Parathyroid adenoma (tissue), 2 donors: ENCODE data around the gene TAF8.

Experiments
- H2AFZ ChIP-seq: fragments of 300-600 bp; sonication (generic); one replicate; pipeline ENCODE4 v1.7.0; 2017; ENCODE audit warnings: antibody characterized with exemption, mild to moderate bottlenecking
- H3K27ac ChIP-seq: fragments of 300-600 bp; sonication (generic); one replicate; pipeline ENCODE4 v1.7.0; 2017
- H3K27me3 ChIP-seq: fragments of 300-600 bp; sonication (generic); one replicate; pipeline ENCODE4 v1.7.0; 2017; ENCODE audit warnings: low read length; ENCODE audit not compliant: control insufficient read depth, insufficient read depth
- H3K36me3 ChIP-seq: fragments of 300-600 bp; sonication (generic); one replicate; pipeline ENCODE4 v1.7.0; 2017; ENCODE audit warnings: low read length; ENCODE audit not compliant: control insufficient read depth, insufficient read depth
- H3K4me1 ChIP-seq: fragments of 300-600 bp; sonication (generic); one replicate; pipeline ENCODE4 v1.7.0; 2017; ENCODE audit warnings: control low read depth
- H3K4me2 ChIP-seq: fragments of 300-600 bp; sonication (generic); one replicate; pipeline ENCODE4 v1.7.0; 2017; ENCODE audit warnings: low read length
- H3K4me3 ChIP-seq: fragments of 300-600 bp; sonication (generic); one replicate; pipeline ENCODE4 v1.7.0; 2017; ENCODE audit warnings: low read depth, low read length
- H3K79me2 ChIP-seq: fragments of 300-600 bp; sonication (generic); one replicate; pipeline ENCODE4 v1.7.0; 2017; ENCODE audit warnings: control low read depth
- H3K9ac ChIP-seq: fragments of 300-600 bp; sonication (generic); one replicate; pipeline ENCODE4 v1.7.0; 2017; ENCODE audit warnings: mild to moderate bottlenecking
- H3K9me3 ChIP-seq: fragments of 300-600 bp; sonication (generic); one replicate; pipeline ENCODE4 v1.7.0; 2017; ENCODE audit warnings: low read length; ENCODE audit not compliant: control insufficient read depth
- CTCF ChIP-seq: fragments of 300-600 bp; sonication (generic); IDR thresholded peaks from one replicate; pipeline ENCODE4 v1.7.0; 2017; ENCODE audit warnings: antibody characterized with exemption, mild to moderate bottlenecking
- donor health status: primary hyperparathyroidism.

TAF8 gene

GRCh38 chr6:42071881-42072583 is 21.7 kb downstream of the TAF8 start:
- H3K9me3 ChIP-seq = no peaks in the 10 kb centered on the region
- no peak overlapping the region for H3K4me2 ChIP-seq
- no peaks in the 10 kb centered on the region for H3K36me3 ChIP-seq
- no peak overlapping the region for H3K27ac ChIP-seq
- H3K9ac ChIP-seq = no peak overlapping the region
- no peak overlapping the region for H3K4me3 ChIP-seq
- H3K79me2 ChIP-seq = no peaks in the 10 kb centered on the region
- H3K27me3 ChIP-seq = no peaks in the 10 kb centered on the region
- no peak for TF ChIP-seq CTCF
- H3K4me1 ChIP-seq = no peaks in the 10 kb centered on the region
- H2AFZ ChIP-seq = no peak overlapping the region

GRCh38 chr6:42073287-42073686 is 23.0 kb downstream of the TAF8 start:
- no peaks in the 10 kb centered on the region for H3K36me3 ChIP-seq
- no peaks in the 10 kb centered on the region for H3K9me3 ChIP-seq

GRCh38 chr6:42075159-42075838 is 25.0 kb downstream of the TAF8 start:
- no peaks in the 10 kb centered on the region for H3K36me3 ChIP-seq

More at GRCh38 chr6:42073287-42073686, 23.0 kb downstream of the TAF8 start:
- H3K4me1 ChIP-seq = no peaks in the 10 kb centered on the region
- H3K4me2 ChIP-seq = no peak overlapping the region
- H3K79me2 ChIP-seq = no peaks in the 10 kb centered on the region
- H3K27me3 ChIP-seq = no peaks in the 10 kb centered on the region
- H3K9ac ChIP-seq = no peak overlapping the region
- no peak overlapping the region for H3K27ac ChIP-seq
- H2AFZ ChIP-seq = no peak overlapping the region
- no peak for TF ChIP-seq CTCF
- no peak overlapping the region for H3K4me3 ChIP-seq

GRCh38 chr6:42078386-42078785 is 28.1 kb downstream of the TAF8 start:
- Histone ChIP-seq H3K4me1 (no peaks in the 10 kb centered on the region), H3K9me3 (no peaks in the 10 kb centered on the region), H3K4me2 (no peak overlapping the region), H3K36me3 (no peaks in the 10 kb centered on the region), H3K27me3 (no peaks in the 10 kb centered on the region), H3K4me3 (no peak overlapping the region), H3K27ac (no peak overlapping the region), H2AFZ (no peak overlapping the region), H3K79me2 (no peaks in the 10 kb centered on the region), H3K9ac (no peak overlapping the region)
- no peak for TF ChIP-seq CTCF

More at GRCh38 chr6:42075159-42075838, 25.0 kb downstream of the TAF8 start:
- Histone ChIP-seq H3K27me3 (no peaks in the 10 kb centered on the region), H3K4me2 (no peak overlapping the region), H3K9me3 (no peaks in the 10 kb centered on the region), H2AFZ (no peak overlapping the region), H3K4me1 (no peaks in the 10 kb centered on the region), H3K9ac (no peak overlapping the region), H3K4me3 (no peak overlapping the region), H3K79me2 (no peaks in the 10 kb centered on the region), H3K27ac (no peak overlapping the region)
- TF ChIP-seq CTCF = peak; percentile 93
